ENCODE data around the gene SH3RF3.

SH3RF3 gene

GRCh38 chr2:109330056-109330455, 201.1 kb downstream of the SH3RF3 start:
- DNase-seq: no peak

GRCh38 chr2:109331081-109331480, 202.1 kb downstream of the SH3RF3 start:
- DNase-seq: no peak

GRCh38 chr2:109331896-109332848, 203.2 kb downstream of the SH3RF3 start:
- DNase-seq: peak in 43 of 56 donors; percentile 37 to 90 (median 66)

GRCh38 chr2:109332880-109333279, 203.9 kb downstream of the SH3RF3 start:
- no peak for DNase-seq

GRCh38 chr2:109333414-109334210, 204.6 kb downstream of the SH3RF3 start:
- DNase-seq: no peak

GRCh38 chr2:109335631-109336176, 206.7 kb downstream of the SH3RF3 start:
- no peak for DNase-seq

- no peak for DNase-seq
Measured at GRCh38 chr2:109336296-109336695, 207.3 kb downstream of the SH3RF3 start.

GRCh38 chr2:109337221-109337620, 208.2 kb downstream of the SH3RF3 start:
- no peak for DNase-seq

- no peak for DNase-seq
Measured at GRCh38 chr2:109339519-109339966, 210.5 kb downstream of the SH3RF3 start.

- DNase-seq: no peak
Measured at GRCh38 chr2:109340381-109340780, 211.4 kb downstream of the SH3RF3 start.

GRCh38 chr2:109341355-109342255, 212.6 kb downstream of the SH3RF3 start:
- DNase-seq: no peak

- no peak for DNase-seq
Measured at GRCh38 chr2:109342256-109342850, 213.3 kb downstream of the SH3RF3 start.

- no peak for DNase-seq
Measured at GRCh38 chr2:109342930-109343329, 213.9 kb downstream of the SH3RF3 start.

- no peak for DNase-seq
Measured at GRCh38 chr2:109343460-109343859, 214.5 kb downstream of the SH3RF3 start.

GRCh38 chr2:109344270-109344805, 215.3 kb downstream of the SH3RF3 start:
- no peak for DNase-seq

GRCh38 chr2:109345091-109345490, 216.1 kb downstream of the SH3RF3 start:
- DNase-seq: no peak

GRCh38 chr2:109345653-109346480, 216.9 kb downstream of the SH3RF3 start:
- DNase-seq: no peak

- DNase-seq: no peak
Measured at GRCh38 chr2:109346601-109347228, 217.7 kb downstream of the SH3RF3 start.

- DNase-seq: no peak
Measured at GRCh38 chr2:109347626-109348025, 218.6 kb downstream of the SH3RF3 start.
